ENCODE data around the gene TEC. TPM values are rescaled to one million over a fixed set of nuclear protein-coding genes. Genes with fewer than 3 reads are reported as not detected.

Gene TEC
- total and polyA plus RNA-seq, 2 of the 8 experiments (the other 6 are each of a cell fraction or from before 2014, with no cell fraction given), result 0.73 to 1.8 TPM

DNA sequence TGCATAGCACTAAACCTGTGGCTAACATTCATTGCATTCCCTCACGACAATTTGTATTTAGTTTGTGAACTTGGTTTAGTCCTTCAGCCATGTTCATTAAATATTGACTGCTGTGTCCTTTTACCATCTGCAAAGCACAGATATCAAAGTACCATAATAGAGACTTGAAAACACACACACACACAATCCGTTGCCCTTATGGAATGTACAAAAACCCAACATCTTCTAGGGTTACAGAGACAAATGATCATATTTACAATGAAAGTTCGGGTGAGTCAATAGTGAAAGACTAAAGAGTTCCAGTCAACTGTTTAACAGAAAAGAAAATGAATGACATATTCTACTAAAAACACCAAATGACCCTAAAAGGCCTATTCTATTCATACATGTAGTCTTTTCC is 84.8 kb downstream of the TEC start:
- no peak for TF ChIP-seq HDAC6 (IDR thresholded peaks at IDR 0.05; ENCODE audit: low read depth, low read length)
- no peak for TF ChIP-seq CTBP2 (IDR thresholded peaks at IDR 0.05; ENCODE audit: borderline replicate concordance, insufficient read depth, insufficient read length, low read length)
- TF ChIP-seq EP300 (IDR thresholded peaks at IDR 0.05; ENCODE audit: borderline replicate concordance in 1 of 2, low read depth in 2 of 2, low read length in 2 of 2), result no peak
- TF ChIP-seq SIX5 (IDR thresholded peaks at IDR 0.05; ENCODE audit: low read depth, low read length), result no peak
- TF ChIP-seq EGR1 (IDR thresholded peaks at IDR 0.05; ENCODE audit: borderline replicate concordance, low read depth, low read length), result no peak
- no peak for TF ChIP-seq RBBP5 (IDR thresholded peaks at IDR 0.05; ENCODE audit: borderline replicate concordance, low read depth, low read length)

More for the DNA sequence above, 84.8 kb downstream of the TEC start:
- H3K79me2 ChIP-seq (ENCODE audit: control insufficient read depth in 1 of 2, insufficient read depth in 2 of 2, low read length in 2 of 2), result no peaks in the 10 kb centered on the region
- H2BK15ac ChIP-seq (ENCODE audit: low read length), result no peak overlapping the region
- 95% methylated on average over 3 of the region's 3 CpGs; no CpG with 5 or more reads in 1 of the 2 experiments for WGBS, 2 experiments (ENCODE audit: extremely low coverage in 1 of 2, insufficient coverage in 1 of 2, insufficient read length in 1 of 2, insufficient replicate concordance in 2 of 2, low coverage in 1 of 2, low lambda C conversion rate in 2 of 2, missing lambda C conversion rate in 1 of 2)
- H3K23ac ChIP-seq (ENCODE audit: insufficient read length), result no peak overlapping the region
- H3K4me2 ChIP-seq (ENCODE audit: insufficient read depth in 1 of 2, low read depth in 2 of 2, low read length in 2 of 2), result no peak overlapping the region
- no peak overlapping the region for H3K4me3 ChIP-seq (ENCODE audit: extremely low read depth in 1 of 4, insufficient read depth in 2 of 4, low read depth in 3 of 4, low read length in 4 of 4)
- H4K8ac ChIP-seq (ENCODE audit: extremely low read depth, insufficient read depth, low read length), result no peak overlapping the region
- H3K4me1 ChIP-seq (replicated peaks in 1 of 4; ENCODE audit: control insufficient read depth in 3 of 4, insufficient read depth in 4 of 4, low read length in 3 of 4), result peaks cover 0 to 4% (median 2%) of the 10 kb centered on the region in 4 experiments; a peak in 4 of 7 replicates
- H3K27me3 ChIP-seq (replicated peaks in 1 of 4; ENCODE audit: control insufficient read depth in 3 of 4, extremely low read depth in 1 of 4, insufficient read depth in 3 of 4, low read length in 3 of 4), result no peaks in the 10 kb centered on the region
- CTCF ChIA-PET (ENCODE audit: partially characterized antibody), result interaction anchor here (0.8 kb wide), 1 partner anchor 91 kb away, joined by 3 read pairs; no protein-coding TSS in a partner anchor
- no peaks in the 10 kb centered on the region for H3K36me3 ChIP-seq (ENCODE audit: control insufficient read depth in 2 of 4, insufficient read depth in 4 of 4, low read length in 3 of 4)
- H3K4ac ChIP-seq (replicated peaks; ENCODE audit: insufficient read length, low read depth, low read length), result no peak overlapping the region
- H2BK5ac ChIP-seq (ENCODE audit: low read depth, low read length), result no peak overlapping the region
- no peak overlapping the region for H3K9ac ChIP-seq (replicated peaks in 1 of 4; ENCODE audit: extremely low read depth in 1 of 4, low read depth in 3 of 4, low read length in 3 of 4)
- H2BK120ac ChIP-seq (replicated peaks; ENCODE audit: low read depth, low read length), result no peak overlapping the region
- no peak overlapping the region for H2AFZ ChIP-seq (ENCODE audit: low read length)
- H4K20me1 ChIP-seq (replicated peaks in 1 of 2; ENCODE audit: control insufficient read depth in 1 of 2, insufficient read depth in 2 of 2, low read length in 2 of 2), result no peaks in the 10 kb centered on the region
- DNase-seq (ENCODE audit: low read depth in 1 of 2, low spot score in 2 of 2), result no peak
- no peak overlapping the region for H2BK20ac ChIP-seq (ENCODE audit: low read length)
- H3K79me1 ChIP-seq (ENCODE audit: low read depth, low read length), result no peaks in the 10 kb centered on the region
- H3K56ac ChIP-seq (replicated peaks; ENCODE audit: insufficient read length, low read depth, low read length), result no peak overlapping the region
- no peak overlapping the region for H4K91ac ChIP-seq (replicated peaks; ENCODE audit: insufficient read length, low read length)
- no peak for FAIRE-seq
- POLR2A ChIA-PET (ENCODE audit: partially characterized antibody), result no interaction called here
- H3K27ac ChIP-seq (ENCODE audit: low read depth, low read length), result no peak overlapping the region
- H4K5ac ChIP-seq (ENCODE audit: insufficient read length, low read depth, low read length), result no peak overlapping the region
- no peak overlapping the region for H2AK5ac ChIP-seq (ENCODE audit: low read depth, low read length)
- no peak overlapping the region for H3K14ac ChIP-seq (ENCODE audit: insufficient read length)
- no peak overlapping the region for H3K18ac ChIP-seq (ENCODE audit: extremely low read depth, low read length)
- H2BK12ac ChIP-seq (ENCODE audit: low read depth, low read length), result no peak overlapping the region
- no peaks in the 10 kb centered on the region for H3K23me2 ChIP-seq (ENCODE audit: low read depth, low read length)
- H3K9me3 ChIP-seq (ENCODE audit: insufficient read depth in 2 of 2, low read depth in 1 of 2, low read length in 1 of 2), result peaks cover 0 to 10% of the 10 kb centered on the region in 2 experiments; a peak in 2 of 4 replicates

All from H1 (cell line).